Gastrocnemius medialis (tissue), 4 donors: Measurements from ENCODE around the gene SAT1. TPM values are rescaled to one million over a fixed set of nuclear protein-coding genes. Genes with fewer than 3 reads are reported as not detected.
"Not testable (repeated sequence)": the region's sequence is repeated elsewhere in the genome, so short reads cannot be mapped to it uniquely, and the experiment has no call there.

Experiments
- ATAC-seq, 2 donors: fragments of 150-250 bp; one replicate each; pipeline ENCODE4 v1.9.1; 2016
- DNase-seq, 2 donors: peaks; one replicate each; pipeline ENCODE4 v3.0.0-alpha.2; 2019
- H3K27ac ChIP-seq, 4 donors: fragments of 200-600 bp; sonication (generic); 1 replicate in 1 of 4; 2 replicates in 3 of 4; pipeline ENCODE4 v1.5.1; 2016 to 2018; ENCODE audit warnings: mild to moderate bottlenecking in 2 of 4, moderate library complexity in 1 of 4
- H3K27me3 ChIP-seq, 3 donors: fragments of 200-600 bp; sonication (generic) in 2 of 3; 1 replicate in 1 of 3; 2 replicates in 2 of 3; pipeline versions ENCODE4 v1.5.1 to v1.6.0; 2016 to 2019; ENCODE audit warnings: mild to moderate bottlenecking in 1 of 3, moderate library complexity in 1 of 3
- H3K36me3 ChIP-seq, 2 donors: fragments of 200-600 bp; sonication (generic) in 1 of 2; one replicate each; pipeline ENCODE4 v1.5.1; 2017 to 2018
- H3K4me1 ChIP-seq, 2 donors: fragments of 200-600 bp; sonication (generic) in 1 of 2; one replicate each; pipeline ENCODE4 v1.5.1; 2016 to 2017; ENCODE audit warnings: mild to moderate bottlenecking in 2 of 2
- H3K4me3 ChIP-seq, 4 donors: fragments of 200-600 bp; sonication (generic) in 3 of 4; 1 replicate in 1 of 4; 2 replicates in 3 of 4; pipeline ENCODE4 v1.5.1; 2016 to 2019; ENCODE audit warnings: mild to moderate bottlenecking in 2 of 4
- H3K9me3 ChIP-seq, 3 donors: fragments of 200-600 bp; sonication (generic) in 2 of 3; 1 replicate in 1 of 3; 2 replicates in 2 of 3; pipeline ENCODE4 v1.5.1; 2016 to 2019
- POLR2A ChIP-seq, 2 donors: fragments of 450-650 bp; IDR thresholded peaks; one replicate each; pipeline ENCODE4 v1.6.1; 2017; ENCODE audit warnings: antibody characterized with exemption in 2 of 2, mild to moderate bottlenecking in 2 of 2, moderate library complexity in 2 of 2
- in situ Hi-C, 4 donors: fragments of 200-750 bp; cut with MboI; loops; one replicate each; pipeline versions ENCODE4 v1.15.0 to v1.8.0; 2017; ENCODE audit warnings: low sequenced_read_pairs in 4 of 4
- intact Hi-C: fragments of 100-400 bp; cut with DNase I; formaldehyde crosslinking; loops from one replicate; pipeline ENCODE4 v1.15.1; 2023; ENCODE audit warnings: low total_unique reads
- total RNA-seq, 4 donors: library from RNA; depleted of rRNA; stranded (reverse); fragments of >200 nt; gene quantifications; one replicate each; pipeline versions ENCODE4 v1.1.0 to v1.2.3, GENCODE V29; 2016
- TF ChIP-seq, protein P1 (sequence below), 5 experiments: fragments of 450-650 bp in 3 of 5; fragments of 200-600 bp in 2 of 5; sonication (generic) in 2 of 5; IDR thresholded peaks in 4 of 5; conservative IDR thresholded peaks in 1 of 5; 1 replicate in 4 of 5; 2 replicates in 1 of 5; pipeline ENCODE4 v1.5.1; 2016 to 2019; ENCODE audit warnings: antibody characterized with exemption in 5 of 5, mild to moderate bottlenecking in 3 of 5, moderate library complexity in 3 of 5

SAT1 gene
- total RNA-seq, 4 donors from 2014 or later: 46.1 to 122 (median 81.4) TPM

DNA sequence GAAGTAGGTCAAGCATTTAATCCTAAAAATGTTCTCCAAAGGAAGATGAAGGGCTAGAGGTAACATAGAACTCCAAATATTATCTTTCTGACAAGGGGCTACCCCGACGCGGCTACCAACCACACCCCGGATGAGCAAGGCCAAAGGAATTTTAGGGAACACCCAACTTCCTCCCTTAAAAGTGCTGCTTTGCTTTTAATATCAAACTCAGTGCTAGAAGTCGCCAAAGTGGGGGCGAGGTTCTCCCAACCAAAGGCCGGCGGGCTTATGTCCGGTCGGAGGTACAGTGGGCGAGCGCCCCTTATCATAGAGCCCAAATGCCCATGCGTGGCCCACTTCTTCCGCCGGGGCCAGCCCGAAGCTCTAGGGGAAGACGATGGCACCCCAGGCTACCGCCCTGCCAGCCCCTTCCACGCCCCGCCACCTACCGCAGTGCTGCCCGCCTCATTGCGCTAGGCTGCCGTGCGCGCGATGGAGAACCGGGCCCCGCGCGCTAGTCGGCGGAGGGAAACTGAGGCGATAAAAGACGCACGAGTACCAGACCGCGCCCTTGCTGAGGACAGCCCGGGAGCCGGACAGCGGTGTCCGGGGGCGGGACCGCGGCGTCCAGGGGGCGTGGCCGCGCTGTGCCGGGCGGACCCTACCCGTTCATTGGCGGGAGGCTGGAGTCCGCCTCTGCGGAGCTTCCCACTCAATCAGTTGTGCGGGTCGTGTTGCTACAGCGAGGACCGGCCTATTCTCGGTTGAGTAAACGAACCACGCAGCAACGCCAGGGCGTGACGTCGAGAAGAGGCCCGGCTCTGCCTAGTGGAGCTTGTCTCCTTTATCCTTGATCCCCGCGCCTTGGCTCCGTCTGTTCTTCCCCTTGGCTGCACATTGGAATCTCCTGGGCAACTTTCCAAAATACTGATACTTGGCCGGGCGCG is 40.0 kb upstream of the SAT1 start, which contains the start of gene ACOT9:
Gene ACOT9, minus strand, starts transcription at position 580 of the 926 bp plus-strand sequence. Its CDS starts 132 bp downstream, at position 448.
- intact Hi-C loops: loop anchor here (1.0 to 2.0 kb wide), 3 partner anchors 40 to 282 kb away; partner anchors contain the start of genes CXorf58 and SAT1

DNA sequence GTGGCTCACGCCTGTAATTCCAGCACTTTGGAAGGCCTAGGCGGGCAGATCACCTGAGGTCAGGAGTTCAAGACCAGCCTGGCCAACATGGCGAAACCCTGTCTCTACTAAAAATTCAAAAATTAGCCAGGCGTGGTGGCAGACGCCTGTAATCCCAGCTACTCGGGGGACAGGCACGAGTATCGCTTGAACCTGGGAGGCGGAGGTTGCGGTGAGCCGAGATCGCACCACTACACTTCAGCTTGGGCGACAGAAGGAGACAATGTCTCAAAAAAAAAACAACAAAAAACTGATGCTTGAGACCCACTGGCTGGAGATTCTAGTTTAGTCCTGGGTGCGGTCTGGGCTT is 39.4 kb upstream of the SAT1 start:
- Histone ChIP-seq H3K27ac (peak overlapping the region; percentile 91 to 96 (median 94)), H3K4me3 (peak overlapping the region; percentile 31 to 82 (median 60))
- H3K4me1 ChIP-seq, in situ Hi-C loops, H3K27me3 ChIP-seq, H3K9me3 ChIP-seq, DNase-seq, ATAC-seq, H3K36me3 ChIP-seq: not testable (repeated sequence)
- intact Hi-C loops: loop anchor here (1.0 to 2.0 kb wide), 3 partner anchors 40 to 282 kb away; partner anchors contain the start of genes CXorf58 and SAT1

More for the DNA sequence above, 40.0 kb upstream of the SAT1 start, which contains the start of gene ACOT9:
- Histone ChIP-seq H3K36me3 (no peaks in the 10 kb centered on the region), H3K27ac (peak within 1 kb of the TSS; percentile 91 to 96 (median 94)), H3K27me3 (no peaks in the 10 kb centered on the region), H3K4me3 (peak within 1 kb of the TSS; percentile 73 to 85 (median 82)), H3K9me3 (no peaks in the 10 kb centered on the region), H3K4me1 (no peaks in the 10 kb centered on the region)
- ATAC-seq (peak; percentile 91 to 95), DNase-seq (peak; percentile 85 to 96)
- in situ Hi-C loops: no loop called here
- TF ChIP-seq, protein P1, sequence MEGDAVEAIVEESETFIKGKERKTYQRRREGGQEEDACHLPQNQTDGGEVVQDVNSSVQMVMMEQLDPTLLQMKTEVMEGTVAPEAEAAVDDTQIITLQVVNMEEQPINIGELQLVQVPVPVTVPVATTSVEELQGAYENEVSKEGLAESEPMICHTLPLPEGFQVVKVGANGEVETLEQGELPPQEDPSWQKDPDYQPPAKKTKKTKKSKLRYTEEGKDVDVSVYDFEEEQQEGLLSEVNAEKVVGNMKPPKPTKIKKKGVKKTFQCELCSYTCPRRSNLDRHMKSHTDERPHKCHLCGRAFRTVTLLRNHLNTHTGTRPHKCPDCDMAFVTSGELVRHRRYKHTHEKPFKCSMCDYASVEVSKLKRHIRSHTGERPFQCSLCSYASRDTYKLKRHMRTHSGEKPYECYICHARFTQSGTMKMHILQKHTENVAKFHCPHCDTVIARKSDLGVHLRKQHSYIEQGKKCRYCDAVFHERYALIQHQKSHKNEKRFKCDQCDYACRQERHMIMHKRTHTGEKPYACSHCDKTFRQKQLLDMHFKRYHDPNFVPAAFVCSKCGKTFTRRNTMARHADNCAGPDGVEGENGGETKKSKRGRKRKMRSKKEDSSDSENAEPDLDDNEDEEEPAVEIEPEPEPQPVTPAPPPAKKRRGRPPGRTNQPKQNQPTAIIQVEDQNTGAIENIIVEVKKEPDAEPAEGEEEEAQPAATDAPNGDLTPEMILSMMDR (IDR thresholded peaks at IDR 0.05 in 4 of 5, conservative IDR thresholded peaks at IDR 0.05 in 1 of 5): no peak
- peak; percentile 78 to 81 for TF ChIP-seq POLR2A (IDR thresholded peaks at IDR 0.05)

GRCh38 chrX:23745786-23746185 is 37.2 kb upstream of the SAT1 start:
- intact Hi-C loops: no loop called here
- H3K4me1 ChIP-seq: no peaks in the 10 kb centered on the region
- in situ Hi-C loops: no loop called here
- no peaks in the 10 kb centered on the region for H3K36me3 ChIP-seq
- H3K4me3 ChIP-seq: no peak overlapping the region
- H3K27ac ChIP-seq: no peak overlapping the region
- no peaks in the 10 kb centered on the region for H3K27me3 ChIP-seq
- ATAC-seq (no peak), DNase-seq (no peak)
- no peak for TF ChIP-seq POLR2A (IDR thresholded peaks at IDR 0.05)
- TF ChIP-seq, protein P1 (IDR thresholded peaks at IDR 0.05 in 4 of 5, conservative IDR thresholded peaks at IDR 0.05 in 1 of 5): no peak
- H3K9me3 ChIP-seq: no peaks in the 10 kb centered on the region

DNA sequence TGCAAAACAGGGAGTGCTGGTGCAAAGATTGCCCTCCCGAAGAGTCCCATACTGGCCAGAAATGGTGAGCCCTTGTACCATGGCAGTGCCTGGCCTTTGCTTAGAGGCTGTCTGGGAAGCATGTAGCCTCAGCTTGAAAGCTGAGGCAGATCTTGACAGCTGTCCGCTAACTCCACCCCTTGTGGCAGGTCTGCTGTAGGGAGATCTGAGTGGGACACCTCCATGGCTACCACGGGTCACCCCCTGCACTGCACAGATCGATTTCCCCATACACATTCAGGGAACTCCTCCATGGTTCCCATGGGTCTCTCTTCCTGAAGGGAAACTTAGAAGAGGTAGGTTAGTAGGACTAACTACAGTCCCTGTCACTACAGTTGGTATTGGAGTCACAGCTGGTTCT is 33.8 kb upstream of the SAT1 start:
- H3K36me3 ChIP-seq: no peaks in the 10 kb centered on the region
- H3K4me1 ChIP-seq: no peaks in the 10 kb centered on the region
- intact Hi-C loops (no loop called here), in situ Hi-C loops (no loop called here)
- H3K9me3 ChIP-seq: no peaks in the 10 kb centered on the region
- no peak overlapping the region for H3K4me3 ChIP-seq
- H3K27ac ChIP-seq: no peak overlapping the region
- no peak for ATAC-seq
- no peaks in the 10 kb centered on the region for H3K27me3 ChIP-seq
- no peak for DNase-seq
- no peak for TF ChIP-seq POLR2A (IDR thresholded peaks at IDR 0.05)
- TF ChIP-seq, protein P1 (IDR thresholded peaks at IDR 0.05 in 4 of 5, conservative IDR thresholded peaks at IDR 0.05 in 1 of 5): no peak

DNA sequence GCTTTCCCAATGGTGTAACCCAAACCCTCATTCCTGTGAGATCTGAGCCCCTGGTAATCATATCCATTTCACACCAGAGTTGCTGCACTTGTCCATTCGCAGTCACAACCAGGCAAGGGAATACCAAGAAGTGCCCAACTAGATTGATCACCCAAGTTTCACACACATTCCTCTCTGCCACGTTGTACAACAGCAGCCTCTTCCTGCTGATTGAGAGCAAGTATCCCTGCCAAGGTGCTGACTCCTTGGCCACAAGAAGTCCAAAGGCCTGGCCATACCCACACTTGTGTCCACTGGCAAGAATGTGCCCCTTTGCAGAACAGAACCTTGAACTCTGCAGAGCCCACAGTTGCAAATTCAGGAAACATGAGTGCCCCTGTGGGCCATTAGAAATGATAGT is 33.4 kb upstream of the SAT1 start:
- no peak for ATAC-seq
- Histone ChIP-seq H3K4me3 (no peak overlapping the region), H3K27ac (no peak overlapping the region), H3K4me1 (no peaks in the 10 kb centered on the region), H3K36me3 (no peaks in the 10 kb centered on the region), H3K9me3 (no peaks in the 10 kb centered on the region), H3K27me3 (no peaks in the 10 kb centered on the region)
- no peak for DNase-seq
- intact Hi-C loops: no loop called here
- in situ Hi-C loops: no loop called here
- TF ChIP-seq, protein P1 (IDR thresholded peaks at IDR 0.05 in 4 of 5, conservative IDR thresholded peaks at IDR 0.05 in 1 of 5): no peak
- no peak for TF ChIP-seq POLR2A (IDR thresholded peaks at IDR 0.05)
